Neutrophil (primary cell): ENCODE results near the gene MYO5A.
"Not testable (repeated sequence)": the region's sequence is repeated elsewhere in the genome, so short reads cannot be mapped to it uniquely, and the experiment has no call there.

Source experiments
- H3K27ac ChIP-seq: fragments of 200-600 bp; sonication (generic); 2 replicates; pipeline ENCODE4 v1.5.1; 2016; ENCODE audit warnings: mild to moderate bottlenecking, moderate library complexity
- H3K27me3 ChIP-seq: fragments of 200-600 bp; sonication (generic); 2 replicates; pipeline ENCODE4 v1.6.0; 2016; ENCODE audit warnings: mild to moderate bottlenecking
- H3K36me3 ChIP-seq: fragments of 200-600 bp; sonication (generic); 2 replicates; pipeline ENCODE4 v1.5.1; 2017
- H3K4me1 ChIP-seq, 2 experiments: fragments of 200-600 bp in 1 of 2; sonication (generic) in 1 of 2; 1 replicate in 1 of 2; 2 replicates in 1 of 2; pipeline versions ENCODE4 v1.5.1 to v1.6.1; 2013 to 2016; ENCODE audit warnings: low read depth in 1 of 2, low read length in 1 of 2, mild to moderate bottlenecking in 1 of 2, moderate library complexity in 1 of 2; ENCODE audit not compliant: control insufficient read depth in 1 of 2, insufficient read depth in 1 of 2
- H3K4me3 ChIP-seq, 2 experiments: fragments of 200-600 bp in 1 of 2; sonication (generic) in 1 of 2; 1 replicate in 1 of 2; 2 replicates in 1 of 2; pipeline ENCODE4 v1.5.1; 2013 to 2016; ENCODE audit warnings: low read depth in 1 of 2, low read length in 1 of 2, mild to moderate bottlenecking in 1 of 2, moderate library complexity in 1 of 2
- H3K9me3 ChIP-seq: fragments of 200-600 bp; sonication (generic); 2 replicates; pipeline ENCODE4 v1.5.1; 2016
- CTCF ChIP-seq: fragments of 200-600 bp; sonication (generic); IDR thresholded peaks from 2 replicates; pipeline ENCODE4 v1.5.1; 2016; ENCODE audit warnings: antibody characterized with exemption

The MYO5A gene

GRCh38 chr15:52492132-52492531 lies 36.5 kb downstream of the MYO5A start:
- Histone ChIP-seq H3K36me3 (no peaks in the 10 kb centered on the region), H3K27ac (peak overlapping the region; percentile 9), H3K9me3 (no peaks in the 10 kb centered on the region), H3K4me3 (no peak overlapping the region), H3K4me1 (peaks cover 17 to 18% of the 10 kb centered on the region in 2 experiments), H3K27me3 (no peaks in the 10 kb centered on the region)
- no peak for TF ChIP-seq CTCF

- H3K9me3 ChIP-seq = no peaks in the 10 kb centered on the region
- H3K4me1 ChIP-seq = peaks cover 10 to 12% of the 10 kb centered on the region in 2 experiments
- H3K27ac ChIP-seq = no peak overlapping the region
- no peak for TF ChIP-seq CTCF
- H3K4me3 ChIP-seq = no peak overlapping the region
- H3K27me3 ChIP-seq = no peaks in the 10 kb centered on the region
- no peaks in the 10 kb centered on the region for H3K36me3 ChIP-seq
These were observed 37.2 kb downstream of the MYO5A start for GRCh38 chr15:52491472-52491871.

- H3K27me3 ChIP-seq, H3K4me1 ChIP-seq, H3K36me3 ChIP-seq, H3K4me3 ChIP-seq, H3K9me3 ChIP-seq, H3K27ac ChIP-seq: not testable (repeated sequence)
These were observed 39.2 kb downstream of the MYO5A start for GRCh38 chr15:52489430-52489829.

GRCh38 chr15:52488830-52489229 lies 39.9 kb downstream of the MYO5A start:
- Histone ChIP-seq H3K9me3 (no peaks in the 10 kb centered on the region), H3K4me3 (no peak overlapping the region), H3K27ac (no peak overlapping the region), H3K27me3 (no peaks in the 10 kb centered on the region), H3K36me3 (no peaks in the 10 kb centered on the region), H3K4me1 (peaks cover 0 to 4% of the 10 kb centered on the region in 2 experiments)
- no peak for TF ChIP-seq CTCF

- Histone ChIP-seq H3K4me1 (peaks cover 11 to 20% of the 10 kb centered on the region in 2 experiments), H3K9me3 (no peaks in the 10 kb centered on the region), H3K27me3 (no peaks in the 10 kb centered on the region), H3K36me3 (no peaks in the 10 kb centered on the region), H3K4me3 (no peak overlapping the region), H3K27ac (no peak overlapping the region)
- TF ChIP-seq CTCF = no peak
These were observed 42.4 kb downstream of the MYO5A start for GRCh38 chr15:52486003-52486996.

- no peaks in the 10 kb centered on the region for H3K27me3 ChIP-seq
- H3K36me3 ChIP-seq = no peaks in the 10 kb centered on the region
- no peak overlapping the region for H3K27ac ChIP-seq
- TF ChIP-seq CTCF = no peak
- H3K4me3 ChIP-seq = no peak overlapping the region
- peaks cover 11 to 23% of the 10 kb centered on the region in 2 experiments for H3K4me1 ChIP-seq
- no peaks in the 10 kb centered on the region for H3K9me3 ChIP-seq
These were observed 43.4 kb downstream of the MYO5A start for GRCh38 chr15:52485290-52485689.
